ENCODE data around the gene LTN1.

DNA sequence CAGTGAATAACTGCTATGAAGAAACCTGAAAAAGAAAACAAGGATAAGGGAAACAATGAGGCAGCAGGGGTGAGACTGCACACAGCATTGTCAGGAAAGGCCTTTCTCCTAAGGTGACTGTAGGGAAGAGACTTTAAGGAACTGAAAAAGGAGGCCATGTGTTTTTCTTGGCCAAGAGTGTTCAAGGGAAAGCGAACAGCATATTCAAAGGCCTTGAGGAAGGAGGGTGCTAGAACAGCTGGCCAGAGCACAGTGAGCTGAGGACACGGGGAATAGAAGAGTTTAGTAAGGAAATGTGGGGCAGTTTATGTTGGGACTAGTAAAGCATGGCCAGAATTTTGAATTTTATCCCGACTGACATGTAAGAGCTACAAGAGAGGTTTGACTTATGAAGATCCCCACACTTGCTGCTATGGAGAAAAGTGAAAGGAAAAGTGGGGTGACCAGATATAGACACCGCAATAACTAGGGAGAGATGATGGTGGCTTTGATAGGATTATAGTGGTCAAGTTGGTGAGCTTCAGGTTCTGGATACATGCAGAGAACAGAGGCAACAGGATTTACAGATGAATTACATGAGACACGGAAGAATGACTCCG is 25.1 kb upstream of the LTN1 start:
- TF ChIP-seq, protein P1, sequence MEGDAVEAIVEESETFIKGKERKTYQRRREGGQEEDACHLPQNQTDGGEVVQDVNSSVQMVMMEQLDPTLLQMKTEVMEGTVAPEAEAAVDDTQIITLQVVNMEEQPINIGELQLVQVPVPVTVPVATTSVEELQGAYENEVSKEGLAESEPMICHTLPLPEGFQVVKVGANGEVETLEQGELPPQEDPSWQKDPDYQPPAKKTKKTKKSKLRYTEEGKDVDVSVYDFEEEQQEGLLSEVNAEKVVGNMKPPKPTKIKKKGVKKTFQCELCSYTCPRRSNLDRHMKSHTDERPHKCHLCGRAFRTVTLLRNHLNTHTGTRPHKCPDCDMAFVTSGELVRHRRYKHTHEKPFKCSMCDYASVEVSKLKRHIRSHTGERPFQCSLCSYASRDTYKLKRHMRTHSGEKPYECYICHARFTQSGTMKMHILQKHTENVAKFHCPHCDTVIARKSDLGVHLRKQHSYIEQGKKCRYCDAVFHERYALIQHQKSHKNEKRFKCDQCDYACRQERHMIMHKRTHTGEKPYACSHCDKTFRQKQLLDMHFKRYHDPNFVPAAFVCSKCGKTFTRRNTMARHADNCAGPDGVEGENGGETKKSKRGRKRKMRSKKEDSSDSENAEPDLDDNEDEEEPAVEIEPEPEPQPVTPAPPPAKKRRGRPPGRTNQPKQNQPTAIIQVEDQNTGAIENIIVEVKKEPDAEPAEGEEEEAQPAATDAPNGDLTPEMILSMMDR (conservative IDR thresholded peaks at IDR 0.05): no peak
- TF ChIP-seq EZH2 (IDR thresholded peaks at IDR 0.05; ENCODE audit: low read depth): no peak

Measured in PC-9 (cell line).